GM12878 (cell line): ENCODE results near the gene KLHL36.

Source experiments
- CHD4 ChIP-seq: fragments of 200-600 bp; sonication (generic); IDR thresholded peaks from 2 replicates; pipeline ENCODE4 v1.6.1; 2016; ENCODE audit warnings: mild to moderate bottlenecking
- CTCF ChIP-seq, 3 experiments: IDR thresholded peaks in 2 of 3; conservative IDR thresholded peaks in 1 of 3; 2 replicates each; pipeline ENCODE4 v1.5.1; 2011; ENCODE audit warnings: low read depth in 3 of 3, low read length in 3 of 3, mild to moderate bottlenecking in 3 of 3, control low read depth in 2 of 3, moderate library complexity in 2 of 3, inconsistent platforms in 1 of 3, mixed read lengths in 1 of 3; ENCODE audit not compliant: control insufficient read depth in 2 of 3, insufficient read depth in 1 of 3; ENCODE audit errors: extremely low read depth in 1 of 3
- POLR2AphosphoS5 ChIP-seq: IDR thresholded peaks from 2 replicates; pipeline ENCODE4 v1.6.1; 2011; ENCODE audit warnings: mild to moderate bottlenecking, low read length, inconsistent platforms
- SUPT20H ChIP-seq: IDR thresholded peaks from 2 replicates; pipeline ENCODE4 v1.6.1; 2011; ENCODE audit warnings: low read depth, mild to moderate bottlenecking, low read length, moderate library complexity, borderline replicate concordance; ENCODE audit not compliant: control insufficient read depth
- ZSCAN29 ChIP-seq: fragments of 450-650 bp; IDR thresholded peaks from 2 replicates; pipeline ENCODE4 v1.6.1; 2017; ENCODE audit warnings: mild to moderate bottlenecking, moderate library complexity

DNA sequence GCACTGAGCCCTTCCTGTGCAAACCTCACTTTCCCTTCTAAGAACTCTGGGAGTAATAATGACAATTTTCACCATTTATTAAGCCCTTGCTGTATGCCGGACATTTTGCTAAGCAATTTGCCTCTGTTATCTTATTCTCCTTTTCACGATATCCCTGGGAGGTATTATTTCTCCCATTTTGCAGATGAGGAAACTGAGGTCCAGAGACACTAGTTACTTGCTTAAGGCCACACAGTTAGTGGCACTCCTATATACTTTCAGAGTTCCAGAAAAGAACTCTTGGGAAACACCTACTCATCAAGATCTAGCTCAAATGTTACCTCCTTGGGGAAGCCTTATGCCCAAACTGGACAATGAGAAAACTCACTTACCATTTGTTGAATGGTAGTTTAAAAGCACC is 46.7 kb downstream of the KLHL36 start:
- TF ChIP-seq SUPT20H, result no peak
- TF ChIP-seq CTCF (IDR thresholded peaks at IDR 0.05 in 2 of 3, conservative IDR thresholded peaks at IDR 0.05 in 1 of 3; ENCODE audit: control insufficient read depth in 2 of 3, extremely low read depth in 1 of 3, insufficient read depth in 1 of 3, low read depth in 3 of 3, low read length in 3 of 3), result no peak
- TF ChIP-seq ZSCAN29, result no peak
- no peak for TF ChIP-seq CHD4
- TF ChIP-seq POLR2AphosphoS5, result no peak
